NCI-H2196 (cell line): Measurements from ENCODE around the gene MED15.
"Not testable (repeated sequence)": the region's sequence is repeated elsewhere in the genome, so short reads cannot be mapped to it uniquely, and the experiment has no call there.

ENCODE experiments used
- DNase-seq: peaks from one replicate; lab custom pipeline; 2025; ENCODE audit not compliant: unreplicated experiment; lab: John Stamatoyannopoulos, UW

Gene MED15

GRCh38 chr22:20594486-20594885, 87.1 kb downstream of the MED15 start:
- not testable (repeated sequence) for DNase-seq

- no peak for DNase-seq
These were observed 88.1 kb downstream of the MED15 start for GRCh38 chr22:20595461-20595860.

- no peak for DNase-seq
These were observed 91.7 kb downstream of the MED15 start for GRCh38 chr22:20599117-20599516.

- DNase-seq: no peak
These were observed 92.8 kb downstream of the MED15 start for GRCh38 chr22:20600137-20600673.

- no peak for DNase-seq
These were observed 93.9 kb downstream of the MED15 start for GRCh38 chr22:20601308-20601707.

- no peak for DNase-seq
These were observed 95.3 kb downstream of the MED15 start for GRCh38 chr22:20602609-20603164.

GRCh38 chr22:20604092-20604747, 96.8 kb downstream of the MED15 start:
- no peak for DNase-seq

- DNase-seq: no peak
These were observed 97.4 kb downstream of the MED15 start for GRCh38 chr22:20604776-20605221.

GRCh38 chr22:20605328-20605727, 97.9 kb downstream of the MED15 start:
- no peak for DNase-seq

- peak; percentile 82 for DNase-seq
These were observed 98.8 kb downstream of the MED15 start for GRCh38 chr22:20606041-20606783.

GRCh38 chr22:20606784-20607128, 99.3 kb downstream of the MED15 start:
- no peak for DNase-seq

- DNase-seq: peak; percentile 4
These were observed 99.9 kb downstream of the MED15 start for GRCh38 chr22:20607157-20607907.

- no peak for DNase-seq
These were observed 102.9 kb downstream of the MED15 start for GRCh38 chr22:20610243-20610686.

- DNase-seq: no peak
These were observed 103.3 kb downstream of the MED15 start for GRCh38 chr22:20610757-20611156.

- no peak for DNase-seq
These were observed 104.0 kb downstream of the MED15 start for GRCh38 chr22:20611418-20611817.

- DNase-seq: no peak
These were observed 105.9 kb downstream of the MED15 start for GRCh38 chr22:20613301-20613700.

- no peak for DNase-seq
These were observed 107.6 kb downstream of the MED15 start for GRCh38 chr22:20615021-20615420.

GRCh38 chr22:20615533-20616450, 108.4 kb downstream of the MED15 start:
- DNase-seq: no peak

GRCh38 chr22:20616451-20617043, 109.1 kb downstream of the MED15 start:
- no peak for DNase-seq

- no peak for DNase-seq
These were observed 111.1 kb downstream of the MED15 start for GRCh38 chr22:20618488-20618887.
